Right lobe of liver (tissue), 4 donors: ENCODE results near the gene TNFRSF25.

Experiments used
- POLR2A ChIP-seq: fragments of 450-650 bp; IDR thresholded peaks from one replicate; pipeline ENCODE4 v1.6.1; 2017; ENCODE audit warnings: antibody characterized with exemption, mild to moderate bottlenecking
- TF ChIP-seq, protein P1 (sequence below), 4 donors: fragments of 200-600 bp in 3 of 4; fragments of 450-650 bp in 1 of 4; IDR thresholded peaks; one replicate each; pipeline versions ENCODE4 v1.5.1 to v1.8.0; 2016 to 2022; ENCODE audit warnings: antibody characterized with exemption in 4 of 4, mild to moderate bottlenecking in 2 of 4
- donor health status: DM: no; HTN: no; CAD: no.
- donor health status: DM: no; HTN: no; CAD: no.
- donor health status: DM: no; HTN: yes; CAD: no.

DNA sequence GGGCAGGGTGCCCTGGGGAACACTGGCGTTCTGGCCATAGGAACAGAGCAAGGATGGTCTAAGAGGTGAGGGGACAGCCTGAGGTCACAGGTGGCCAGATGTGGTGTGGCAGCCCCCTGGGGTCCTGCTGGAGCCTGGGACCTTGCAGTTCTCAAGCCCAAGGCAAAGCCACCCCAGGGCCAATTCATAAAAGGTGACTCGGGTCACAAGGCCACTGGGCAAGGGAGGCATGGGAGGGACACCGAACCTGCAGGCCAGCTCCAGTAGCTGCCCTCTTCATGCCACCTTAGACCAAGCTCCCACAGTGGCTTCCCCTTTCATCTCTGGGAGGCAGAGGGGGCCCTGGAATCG is 19.3 kb downstream of the TNFRSF25 start:
- TF ChIP-seq, protein P1, sequence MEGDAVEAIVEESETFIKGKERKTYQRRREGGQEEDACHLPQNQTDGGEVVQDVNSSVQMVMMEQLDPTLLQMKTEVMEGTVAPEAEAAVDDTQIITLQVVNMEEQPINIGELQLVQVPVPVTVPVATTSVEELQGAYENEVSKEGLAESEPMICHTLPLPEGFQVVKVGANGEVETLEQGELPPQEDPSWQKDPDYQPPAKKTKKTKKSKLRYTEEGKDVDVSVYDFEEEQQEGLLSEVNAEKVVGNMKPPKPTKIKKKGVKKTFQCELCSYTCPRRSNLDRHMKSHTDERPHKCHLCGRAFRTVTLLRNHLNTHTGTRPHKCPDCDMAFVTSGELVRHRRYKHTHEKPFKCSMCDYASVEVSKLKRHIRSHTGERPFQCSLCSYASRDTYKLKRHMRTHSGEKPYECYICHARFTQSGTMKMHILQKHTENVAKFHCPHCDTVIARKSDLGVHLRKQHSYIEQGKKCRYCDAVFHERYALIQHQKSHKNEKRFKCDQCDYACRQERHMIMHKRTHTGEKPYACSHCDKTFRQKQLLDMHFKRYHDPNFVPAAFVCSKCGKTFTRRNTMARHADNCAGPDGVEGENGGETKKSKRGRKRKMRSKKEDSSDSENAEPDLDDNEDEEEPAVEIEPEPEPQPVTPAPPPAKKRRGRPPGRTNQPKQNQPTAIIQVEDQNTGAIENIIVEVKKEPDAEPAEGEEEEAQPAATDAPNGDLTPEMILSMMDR (IDR thresholded peaks at IDR 0.05) = no peak
- TF ChIP-seq POLR2A = no peak
